ENCODE results near the gene SPTLC2.
"Not testable (repeated sequence)": the region's sequence is repeated elsewhere in the genome, so short reads cannot be mapped to it uniquely, and the experiment has no call there.

SPTLC2 gene

GRCh38 chr14:77622366-77622961 is 6.0 kb upstream of the SPTLC2 start:
- no peak for DNase-seq

- no peak for DNase-seq
Measured at GRCh38 chr14:77620222-77620870, 3.9 kb upstream of the SPTLC2 start.

- no peak for DNase-seq
Measured at GRCh38 chr14:77618381-77618970, 2.0 kb upstream of the SPTLC2 start.

GRCh38 chr14:77616133-77616453 is 344 bp downstream of the SPTLC2 start:
- DNase-seq: no peak

- DNase-seq: peak; percentile 24
Measured at GRCh38 chr14:77615361-77616132, 890 bp downstream of the SPTLC2 start.

GRCh38 chr14:77613201-77613600 is 3.2 kb downstream of the SPTLC2 start:
- no peak for DNase-seq

GRCh38 chr14:77612011-77612620 is 4.3 kb downstream of the SPTLC2 start:
- no peak for DNase-seq

GRCh38 chr14:77610553-77610952 is 5.9 kb downstream of the SPTLC2 start:
- DNase-seq: no peak

GRCh38 chr14:77609922-77610321 is 6.5 kb downstream of the SPTLC2 start:
- no peak for DNase-seq

- DNase-seq: peak; percentile 16
Measured at GRCh38 chr14:77607741-77608302, 8.6 kb downstream of the SPTLC2 start.

- DNase-seq: no peak
Measured at GRCh38 chr14:77605392-77605972, 11.0 kb downstream of the SPTLC2 start.

GRCh38 chr14:77603654-77604255 is 12.7 kb downstream of the SPTLC2 start:
- peak; percentile 10 for DNase-seq

GRCh38 chr14:77603031-77603430 is 13.4 kb downstream of the SPTLC2 start:
- no peak for DNase-seq

- no peak for DNase-seq
Measured at GRCh38 chr14:77601846-77602619, 14.4 kb downstream of the SPTLC2 start.

- no peak for DNase-seq
Measured at GRCh38 chr14:77599889-77600288, 16.5 kb downstream of the SPTLC2 start.

- DNase-seq: peak; percentile 43
Measured at GRCh38 chr14:77598366-77599070, 17.9 kb downstream of the SPTLC2 start.

GRCh38 chr14:77593501-77593961 is 22.9 kb downstream of the SPTLC2 start:
- no peak for DNase-seq

GRCh38 chr14:77590845-77591485 is 25.5 kb downstream of the SPTLC2 start:
- DNase-seq: no peak

GRCh38 chr14:77589099-77589498 is 27.3 kb downstream of the SPTLC2 start:
- DNase-seq: no peak

- not testable (repeated sequence) for DNase-seq
Measured at GRCh38 chr14:77588411-77589025, 27.9 kb downstream of the SPTLC2 start.
